Stimulated activated CD8-positive, alpha-beta memory T cell treated with anti-CD3 and anti-CD28 coated beads, Interleukin-12 subunit alpha, Interleukin-12 subunit beta, amount 100 ng/mL, for 1 hour (primary cell): ENCODE data around the gene DDC.
A peak's percentile ranks its signal among the peaks of the same experiment; 100 is the strongest.
"Not testable (repeated sequence)": the region's sequence is repeated elsewhere in the genome, so short reads cannot be mapped to it uniquely, and the experiment has no call there.

Source experiments
- DNase-seq: peaks from one replicate; pipeline ENCODE4 v3.0.0-alpha.2; 2020; ENCODE audit warnings: low read depth

DDC gene

GRCh38 chr7:50480797-50481196 is 84.4 kb downstream of the DDC start:
- no peak for DNase-seq

- DNase-seq, result no peak
Measured at GRCh38 chr7:50479743-50480517, 85.3 kb downstream of the DDC start.

DNA sequence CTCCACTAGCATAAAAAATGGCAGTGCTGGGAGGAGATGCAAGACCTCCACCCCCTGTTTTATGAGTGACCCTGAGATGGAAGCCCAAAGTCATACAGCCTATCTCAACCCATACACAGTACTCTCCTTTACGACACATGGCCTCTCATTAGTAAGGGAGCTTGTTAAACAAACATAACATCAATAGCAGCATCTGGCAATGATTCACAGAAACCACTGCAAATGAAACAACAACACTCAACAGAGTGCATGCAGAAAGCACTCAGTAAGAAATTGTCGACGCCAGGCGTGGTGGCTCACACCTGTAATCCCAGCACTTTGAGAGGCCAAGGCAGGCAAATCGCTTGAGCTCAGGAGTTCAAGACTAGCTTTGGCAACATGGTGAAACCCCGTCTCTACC is 87.6 kb downstream of the DDC start:
- no peak for DNase-seq

DNA sequence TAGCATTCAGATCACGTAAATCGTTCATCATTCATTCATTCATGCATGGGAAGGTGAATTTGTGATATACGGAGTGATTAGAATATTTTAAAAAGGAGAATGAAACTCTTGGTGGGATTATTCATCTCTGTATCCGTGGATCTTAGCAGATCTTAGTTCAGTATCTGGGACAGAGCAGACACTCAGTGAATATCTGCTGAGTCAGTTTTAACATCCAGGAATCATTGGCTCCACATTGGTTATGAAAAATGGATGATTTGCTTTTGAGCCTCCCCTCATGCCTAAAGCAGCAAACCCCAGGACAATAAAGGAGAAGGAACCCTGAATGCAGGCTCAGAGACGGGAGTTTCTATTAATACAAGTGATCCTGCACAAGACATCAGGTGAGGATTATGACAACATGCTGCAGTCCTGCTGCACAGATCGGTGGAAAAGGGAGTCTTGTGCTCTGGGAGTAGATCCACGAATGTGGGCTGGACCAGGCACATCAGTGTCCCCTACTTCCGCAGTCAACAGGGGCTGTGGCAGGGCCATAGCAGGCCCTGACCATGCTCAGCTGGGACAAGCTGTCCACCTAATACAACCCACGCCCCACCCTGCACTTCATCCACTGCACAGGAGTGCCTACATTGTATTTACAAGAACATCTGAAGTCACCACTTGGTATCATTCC is 88.1 kb downstream of the DDC start:
- DNase-seq, result no peak

DNA sequence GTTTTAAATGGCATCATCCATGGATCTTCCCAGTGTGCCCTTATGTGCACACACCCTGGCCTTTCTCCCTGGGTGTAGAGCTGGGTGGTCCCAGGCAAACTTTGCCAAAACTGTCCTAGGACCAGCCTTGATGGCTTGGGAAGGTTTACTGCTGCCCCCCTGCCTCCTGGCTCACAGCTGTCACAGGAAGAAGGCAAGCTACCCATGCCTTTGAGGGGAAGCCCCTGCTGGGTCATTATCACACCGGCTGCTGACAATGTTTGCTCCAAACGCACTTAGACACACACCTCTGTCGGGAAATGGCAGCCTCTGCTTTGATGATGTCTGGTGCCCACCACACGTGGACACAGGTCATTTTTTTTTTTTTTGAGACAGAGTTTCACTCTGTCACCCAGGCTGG is 89.9 kb downstream of the DDC start:
- no peak for DNase-seq

DNA sequence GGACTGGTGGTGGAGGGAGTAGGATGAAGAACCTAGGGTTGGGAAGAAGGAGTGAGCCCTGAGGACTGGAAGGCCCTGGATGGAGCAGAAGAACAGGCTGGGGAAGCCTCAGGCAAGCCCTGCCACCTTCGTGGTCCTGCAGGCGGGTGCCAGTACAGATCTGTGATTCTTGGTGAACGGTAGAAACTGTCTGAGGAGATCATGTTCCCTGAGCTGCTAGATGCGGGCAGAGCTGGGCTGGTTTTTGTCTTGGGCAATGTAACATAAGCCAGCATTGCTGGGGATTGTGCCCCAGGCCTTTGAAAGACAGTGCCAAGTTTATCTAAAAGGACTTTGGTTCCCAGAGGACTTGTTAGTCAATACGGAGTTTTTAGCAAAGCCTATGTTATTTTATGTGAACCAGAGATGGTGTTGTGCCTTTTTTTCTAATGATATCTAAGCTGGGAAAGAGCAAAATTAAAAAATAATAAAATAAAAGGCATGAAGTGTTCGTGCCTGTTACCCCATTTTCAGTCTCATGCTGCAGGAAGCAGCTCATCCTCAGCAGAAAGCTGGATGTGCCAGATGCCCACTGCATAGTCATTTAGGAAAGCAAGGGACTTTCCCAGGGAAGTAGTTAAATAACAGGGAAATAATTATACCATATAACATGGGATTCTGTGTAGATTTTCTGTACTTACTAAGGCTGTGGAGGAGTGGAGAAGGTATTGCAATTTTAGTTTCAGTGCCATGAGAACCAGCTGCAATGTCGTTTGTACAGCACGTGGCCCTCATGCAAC is 90.6 kb downstream of the DDC start:
- DNase-seq, result no peak

DNA sequence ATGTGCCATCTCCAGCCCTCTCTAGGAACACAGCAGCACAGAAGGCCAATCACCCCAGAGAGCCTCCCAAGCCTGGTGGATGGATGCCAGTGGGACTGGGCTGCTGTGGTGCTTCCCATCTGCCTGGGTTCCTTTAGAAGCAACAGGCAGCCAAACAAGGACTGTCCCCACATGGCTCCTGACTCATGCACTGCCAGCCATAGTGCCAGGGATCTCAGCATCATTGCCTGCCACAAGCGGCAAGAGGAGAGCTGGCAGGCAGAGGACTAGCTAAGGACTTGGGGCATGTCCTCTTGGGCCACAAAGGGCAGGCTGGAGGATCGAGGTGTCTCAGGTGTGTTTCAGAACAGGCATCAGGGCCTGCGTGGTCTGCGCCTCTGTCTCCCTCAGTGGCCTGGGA is 91.7 kb downstream of the DDC start:
- no peak for DNase-seq

DNA sequence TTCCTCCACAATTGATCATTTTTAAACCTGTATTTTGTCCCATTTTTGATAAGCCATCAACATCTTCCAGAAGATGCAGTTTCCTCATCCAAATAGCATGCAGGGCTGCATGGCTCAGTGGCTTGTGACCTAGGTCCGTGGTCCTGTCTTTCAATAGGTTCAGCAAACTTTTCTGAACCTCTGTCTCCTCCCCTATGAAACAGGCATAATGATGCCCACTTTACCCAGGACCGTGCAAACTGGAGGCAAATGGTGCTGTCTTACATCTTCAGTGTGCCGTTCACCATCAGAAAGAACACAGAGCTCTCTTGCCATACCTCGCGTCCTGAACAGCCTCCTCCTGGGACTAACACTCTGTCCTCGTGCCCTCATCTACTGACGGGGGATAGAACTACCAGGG is 92.8 kb downstream of the DDC start:
- DNase-seq, result no peak

GRCh38 chr7:50471970-50472369 is 93.2 kb downstream of the DDC start:
- no peak for DNase-seq

DNA sequence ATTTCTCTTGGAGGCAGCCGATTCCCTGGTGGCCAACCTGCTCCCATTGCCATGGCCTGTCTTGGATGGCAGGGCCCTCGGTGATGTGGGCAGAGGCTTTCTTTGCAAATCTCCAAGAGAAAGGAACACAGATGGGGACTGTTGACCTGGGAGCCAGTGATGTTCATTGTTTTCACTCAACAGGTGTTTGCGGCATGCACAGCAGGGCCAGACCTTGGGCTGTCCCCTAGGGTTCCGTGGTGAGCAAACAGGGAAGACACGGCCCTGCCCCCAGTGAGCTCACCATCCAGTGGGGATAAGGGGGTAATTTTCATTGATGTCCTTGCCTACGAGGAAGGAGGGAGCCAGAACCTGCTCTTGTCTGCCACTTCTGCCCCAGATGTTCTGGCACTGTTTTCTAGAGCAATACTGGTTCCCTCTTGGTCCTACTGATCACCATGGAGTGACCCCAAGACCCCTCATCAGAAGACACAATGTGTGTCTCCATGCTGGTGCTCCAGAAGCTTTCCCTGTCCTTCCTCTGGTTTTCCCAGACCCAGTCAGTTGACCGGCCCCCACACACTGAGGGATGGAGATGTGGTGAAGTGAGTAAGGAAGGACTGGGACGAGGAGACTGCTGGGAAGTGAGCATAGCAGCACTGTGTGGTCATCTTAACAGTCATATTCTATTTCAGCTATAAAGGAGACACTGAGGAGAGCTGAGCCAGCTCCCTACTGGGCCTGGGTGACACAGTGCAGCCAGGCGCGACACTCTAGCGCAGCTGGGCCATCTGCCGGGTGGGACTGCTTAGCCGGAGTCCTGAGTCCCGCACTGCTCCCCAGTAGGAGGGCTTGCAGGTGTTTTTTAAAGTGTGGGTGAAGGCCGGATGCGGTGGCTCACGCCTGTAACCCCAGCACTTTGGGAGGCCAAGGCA is 94.7 kb downstream of the DDC start:
- DNase-seq, result no peak

DNA sequence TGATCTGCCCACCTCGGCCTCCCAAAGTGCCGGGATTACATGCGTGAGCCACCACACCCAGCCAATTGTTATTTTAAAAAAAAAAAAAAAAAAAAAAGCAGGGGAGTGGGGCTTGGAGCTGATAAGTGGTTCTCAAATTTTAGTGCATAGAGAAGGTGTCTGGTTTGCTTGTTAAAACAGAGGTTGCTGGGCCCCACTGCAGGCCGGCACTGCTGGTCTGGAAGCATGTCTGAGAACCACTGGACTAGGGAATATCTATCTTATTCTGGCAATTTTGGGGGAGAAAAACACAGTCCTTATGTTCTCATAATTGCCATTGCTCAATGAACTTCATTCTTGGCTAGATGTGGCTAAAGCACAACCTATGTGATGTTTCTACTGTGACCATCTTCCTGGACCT is 96.0 kb downstream of the DDC start:
- DNase-seq, result no peak

- DNase-seq, result peak; percentile 66
Measured at GRCh38 chr7:50467817-50468610, 97.2 kb downstream of the DDC start.

GRCh38 chr7:50466815-50467585 is 98.2 kb downstream of the DDC start:
- no peak for DNase-seq

GRCh38 chr7:50463035-50463434 is 102.2 kb downstream of the DDC start:
- DNase-seq, result no peak

DNA sequence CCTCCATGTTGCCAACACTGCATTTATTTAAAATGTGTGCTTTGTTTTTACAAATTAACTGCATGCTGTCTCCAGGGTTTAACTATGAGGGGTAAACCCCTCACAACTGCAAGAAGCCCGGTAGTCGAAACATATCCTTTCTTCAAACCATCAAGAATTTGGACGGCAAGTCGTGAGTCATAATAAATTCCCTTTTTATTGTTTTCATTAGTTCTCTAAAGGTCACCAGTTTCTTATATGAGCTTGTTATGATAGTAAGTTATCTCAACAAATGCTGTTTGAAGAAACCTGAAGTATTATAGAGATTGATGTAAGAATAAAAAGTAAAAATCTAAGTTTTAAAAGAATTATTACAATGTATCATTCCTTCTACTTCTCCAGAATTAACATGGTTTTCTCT is 102.8 kb downstream of the DDC start:
- DNase-seq, result no peak

DNA sequence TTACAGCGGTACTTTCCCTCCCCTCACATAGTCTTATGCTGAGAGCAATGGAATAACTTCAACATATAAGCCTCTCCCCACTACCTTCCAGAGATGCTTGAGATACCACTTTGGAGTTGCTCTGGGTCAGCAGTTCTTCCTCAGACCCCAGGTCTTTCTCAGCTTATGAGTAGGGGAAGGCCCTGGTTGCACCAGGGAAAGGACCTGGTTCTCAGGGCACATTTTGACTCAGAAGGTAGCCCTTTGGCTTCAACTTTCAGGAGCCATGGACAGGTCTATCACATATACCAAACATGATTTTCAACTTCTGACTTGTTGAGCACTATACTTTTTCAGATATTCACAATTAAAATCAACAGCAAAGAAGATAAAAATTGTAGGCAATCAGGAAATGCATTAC is 103.5 kb downstream of the DDC start:
- no peak for DNase-seq

DNA sequence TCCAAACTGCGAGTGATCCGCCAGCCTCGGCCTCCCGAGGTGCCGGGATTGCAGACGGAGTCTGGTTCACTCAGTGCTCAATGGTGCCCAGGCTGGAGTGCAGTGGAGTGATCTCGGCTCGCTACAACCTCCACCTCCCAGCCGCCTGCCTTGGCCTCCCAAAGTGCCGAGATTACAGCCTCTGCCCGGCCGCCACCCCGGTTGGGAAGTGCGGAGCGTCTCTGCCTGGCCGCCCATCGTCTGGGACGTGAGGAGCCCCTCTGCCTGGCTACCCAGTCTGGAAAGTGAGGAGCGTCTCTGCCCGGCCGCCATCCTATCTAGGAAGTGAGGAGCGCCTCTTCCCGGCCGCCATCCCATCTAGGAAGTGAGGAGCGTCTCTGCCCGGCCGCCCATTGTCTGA is 106.0 kb downstream of the DDC start:
- not testable (repeated sequence) for DNase-seq

DNA sequence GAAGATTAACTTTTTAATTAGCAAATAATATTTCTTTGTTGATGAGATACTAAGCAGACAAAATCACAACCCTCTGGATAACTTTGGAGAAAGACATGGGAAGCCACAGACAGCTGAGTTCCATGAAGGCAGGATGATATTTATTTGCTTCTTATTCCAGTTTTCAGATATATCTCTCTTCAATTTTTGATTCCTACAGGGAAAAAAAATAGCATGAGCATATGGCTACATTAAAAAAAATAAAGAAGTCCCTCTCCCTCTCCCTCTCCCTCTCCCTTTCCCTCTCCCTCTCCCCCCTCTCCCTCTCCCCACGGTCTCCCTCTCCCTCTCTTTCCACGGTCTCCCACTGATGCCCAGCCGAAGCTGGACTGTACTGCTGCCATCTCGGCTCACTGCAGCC is 106.6 kb downstream of the DDC start:
- not testable (repeated sequence) for DNase-seq

DNA sequence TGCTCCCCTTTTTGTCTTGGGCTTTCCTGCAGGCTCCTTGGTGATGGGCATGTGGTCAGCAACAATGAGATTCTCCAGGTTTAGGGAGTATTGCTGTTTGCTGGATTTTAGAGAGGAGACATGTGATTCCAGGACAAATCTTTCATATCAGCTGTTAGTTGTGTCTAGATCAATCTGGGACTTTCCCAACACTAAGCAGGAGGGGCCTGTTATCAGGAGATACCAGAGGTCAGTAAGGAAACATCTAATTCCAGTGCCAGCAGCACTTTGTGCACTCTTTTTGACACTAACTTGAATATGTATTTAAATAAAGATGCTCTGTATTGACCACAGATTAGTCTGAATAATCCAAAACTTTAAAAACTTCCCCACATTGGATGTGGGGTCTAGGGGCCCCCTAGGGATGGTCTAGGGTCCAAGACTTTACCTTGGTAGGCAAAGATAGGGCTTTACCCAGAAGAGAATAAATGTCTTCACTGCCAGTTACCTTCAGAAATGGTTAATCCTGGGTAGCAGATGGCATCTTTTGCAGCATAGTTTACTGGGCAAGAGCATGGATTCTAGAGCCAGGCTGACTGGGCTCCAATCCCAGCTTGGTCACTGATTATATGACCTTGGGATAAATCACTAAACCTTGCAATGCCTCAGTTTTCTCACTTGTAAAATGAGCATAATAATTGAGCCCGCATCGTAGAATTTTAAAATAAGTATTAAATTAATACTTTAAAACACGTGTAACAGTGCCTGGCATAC is 108.7 kb downstream of the DDC start:
- no peak for DNase-seq

DNA sequence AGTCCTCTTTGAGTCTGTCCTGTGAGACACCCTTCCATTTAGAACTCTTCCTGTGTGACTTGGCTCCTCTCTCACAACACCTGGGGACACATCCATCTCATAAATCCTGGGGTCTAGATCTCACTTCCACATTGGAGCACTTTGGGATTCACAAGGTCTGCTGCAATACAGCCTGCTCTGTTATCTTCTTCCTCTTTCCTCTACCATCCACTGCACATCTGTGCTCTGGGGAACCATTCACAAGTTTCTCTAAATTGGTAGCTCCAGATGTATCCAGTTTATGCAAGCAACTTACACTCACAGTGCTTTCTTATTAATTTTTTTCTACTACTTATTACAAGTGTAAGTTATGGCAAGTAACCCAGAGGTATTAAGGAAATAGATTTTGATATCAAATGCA is 109.5 kb downstream of the DDC start:
- DNase-seq, result no peak
